Body of pancreas (tissue), 4 donors: Measurements from ENCODE around the gene RABGEF1.

Experiments used
- CTCF ChIP-seq, 7 experiments: fragments of 450-650 bp in 4 of 7; fragments of 200-600 bp in 3 of 7; sonication (generic) in 3 of 7; IDR thresholded peaks; one replicate each; pipeline ENCODE4 v1.5.1; 2016 to 2019; ENCODE audit warnings: antibody characterized with exemption in 7 of 7
- POLR2A ChIP-seq, 3 donors: fragments of 450-650 bp; IDR thresholded peaks; one replicate each; pipeline ENCODE4 v1.6.1; 2016; ENCODE audit warnings: antibody characterized with exemption in 3 of 3, mild to moderate bottlenecking in 2 of 3

- no peak for TF ChIP-seq CTCF (IDR thresholded peaks at IDR 0.05)
- no peak for TF ChIP-seq POLR2A (IDR thresholded peaks at IDR 0.05)
Measured at GRCh38 chr7:66840316-66840715, 99.8 kb downstream of the RABGEF1 start.
